SK-N-SH (cell line): ENCODE data around the gene CELF5. TPM values are rescaled to one million over a fixed set of nuclear protein-coding genes. Genes with fewer than 3 reads are reported as not detected.

Experiments
- CTCF ChIA-PET: fragments of 300-600, 350-600 bp; formaldehyde crosslinking; extraction: SDS; loops from one replicate; lab custom pipeline; 2021; lab: Yijun Ruan, JAX
- POLR2A ChIA-PET: fragments of 350-600 bp; sonication (Branson Sonifier 250); formaldehyde crosslinking; extraction: SDS; loops from one replicate; lab custom pipeline; 2020; ENCODE audit warnings: antibody characterized with exemption, inconsistent platforms; lab: Yijun Ruan, JAX
- DNase-seq: peaks from one replicate; pipeline ENCODE4 v3.0.0; 2012
- H2AFZ ChIP-seq: fragments of 200-600 bp; sonication (generic); 2 replicates; pipeline ENCODE4 v1.8.1; 2016; ENCODE audit warnings: antibody characterized with exemption, mild to moderate bottlenecking, low read depth
- H3F3A ChIP-seq: fragments of 200-600 bp; sonication (generic); replicated peaks from 2 replicates; pipeline ENCODE3; 2016; ENCODE audit warnings: antibody characterized with exemption, mild to moderate bottlenecking; ENCODE audit not compliant: insufficient read depth
- H3K27ac ChIP-seq, 2 experiments: fragments of 200-500 bp in 1 of 2; fragments of 200-600 bp in 1 of 2; sonication (Bioruptor generic) in 1 of 2; sonication (generic), shearing (Covaris generic) in 1 of 2; 2 replicates each; pipeline versions ENCODE4 v1.5.1 to v1.6.1; 2014 to 2016; ENCODE audit warnings: low read depth in 2 of 2, inconsistent platforms in 1 of 2, low read length in 1 of 2, mild to moderate bottlenecking in 1 of 2, mixed read lengths in 1 of 2
- H3K27me3 ChIP-seq: fragments of 200-600 bp; sonication (generic), shearing (Covaris generic); 2 replicates; pipeline ENCODE4 v1.6.1; 2016; ENCODE audit warnings: mixed run types; ENCODE audit not compliant: insufficient read depth
- H3K36me3 ChIP-seq, 2 experiments: fragments of 200-500 bp in 1 of 2; fragments of 200-600 bp in 1 of 2; sonication (Bioruptor generic) in 1 of 2; sonication (generic) in 1 of 2; replicated peaks in 1 of 2; 2 replicates each; pipeline versions ENCODE3 to v1.5.1; 2014 to 2016; ENCODE audit warnings: low read length in 1 of 2, mild to moderate bottlenecking in 1 of 2; ENCODE audit not compliant: insufficient read depth in 2 of 2, control insufficient read depth in 1 of 2
- H3K4me1 ChIP-seq, 2 experiments: fragments of 200-500 bp in 1 of 2; fragments of 200-600 bp in 1 of 2; sonication (Bioruptor generic) in 1 of 2; sonication (generic), shearing (Covaris generic) in 1 of 2; 2 replicates each; pipeline versions ENCODE4 v1.5.1 to v1.6.1; 2014 to 2016; ENCODE audit warnings: low read depth in 1 of 2, low read length in 1 of 2, mixed run types in 1 of 2; ENCODE audit not compliant: insufficient read depth in 2 of 2, control insufficient read depth in 1 of 2
- H3K4me2 ChIP-seq: fragments of 200-600 bp; sonication (generic), shearing (Covaris generic); 2 replicates; pipeline ENCODE4 v1.6.1; 2017; ENCODE audit warnings: mixed run types
- H3K4me3 ChIP-seq, 2 experiments: fragments of 200-500 bp in 1 of 2; fragments of 200-600 bp in 1 of 2; sonication (Bioruptor generic) in 1 of 2; sonication (generic), shearing (Covaris generic) in 1 of 2; 2 replicates each; pipeline versions ENCODE4 v1.5.1 to v1.8.1; 2014 to 2016; ENCODE audit warnings: low read depth in 2 of 2, inconsistent platforms in 1 of 2, low read length in 1 of 2, mild to moderate bottlenecking in 1 of 2, mixed read lengths in 1 of 2, moderate library complexity in 1 of 2
- H3K79me2 ChIP-seq: fragments of 200-600 bp; sonication (generic); 2 replicates; pipeline ENCODE4 v1.8.1; 2017; ENCODE audit warnings: mild to moderate bottlenecking; ENCODE audit not compliant: insufficient read depth
- H3K9ac ChIP-seq: fragments of 200-600 bp; sonication (generic); 2 replicates; pipeline ENCODE4 v1.6.1; 2017; ENCODE audit warnings: mixed run types
- H3K9me2 ChIP-seq: fragments of 200-600 bp; sonication (generic); 2 replicates; pipeline ENCODE4 v1.6.1; 2017; ENCODE audit warnings: mixed run types
- H3K9me3 ChIP-seq: fragments of 200-600 bp; sonication (generic); 2 replicates; pipeline ENCODE4 v1.6.1; 2017; ENCODE audit warnings: mixed run types, mild to moderate bottlenecking, moderate library complexity
- H4K20me1 ChIP-seq: fragments of 200-600 bp; sonication (generic); 2 replicates; pipeline ENCODE4 v1.6.1; 2017; ENCODE audit warnings: mild to moderate bottlenecking, mixed run types; ENCODE audit not compliant: insufficient read depth
- CHD2 ChIP-seq: fragments of 150-350 bp; IDR thresholded peaks from 2 replicates; pipeline ENCODE4 v1.6.1; 2018; ENCODE audit warnings: low read length; ENCODE audit not compliant: partially characterized antibody
- ELF1 ChIP-seq: IDR thresholded peaks from 2 replicates; pipeline ENCODE4 v1.4.0; 2012
- EZH2phosphoT487 ChIP-seq: fragments of 200-600 bp; sonication (generic); IDR thresholded peaks from 2 replicates; pipeline ENCODE4 v1.6.1; 2017; ENCODE audit warnings: low read depth, mixed run types, mild to moderate bottlenecking, antibody characterized with exemption, moderate library complexity, borderline replicate concordance
- FOXM1 ChIP-seq: IDR thresholded peaks from 2 replicates; pipeline ENCODE4 v1.4.0; 2012; ENCODE audit warnings: low read depth, mild to moderate bottlenecking
- GATA2 ChIP-seq: sonication (generic); formaldehyde crosslinking; IDR thresholded peaks from 2 replicates; pipeline ENCODE4 v1.5.0; 2020; ENCODE audit warnings: mild to moderate bottlenecking, missing genetic modification reagents
- JUND ChIP-seq: IDR thresholded peaks from 2 replicates; pipeline ENCODE4 v1.4.0; 2012
- MEF2A ChIP-seq: IDR thresholded peaks from 2 replicates; pipeline ENCODE4 v1.4.0; 2012; ENCODE audit warnings: low read depth, borderline replicate concordance
- NFIC ChIP-seq: IDR thresholded peaks from 2 replicates; pipeline ENCODE4 v1.4.0; 2012; ENCODE audit warnings: borderline replicate concordance
- NRF1 ChIP-seq: IDR thresholded peaks from 2 replicates; pipeline ENCODE4 v1.6.1; 2012; ENCODE audit warnings: low read depth, mild to moderate bottlenecking, low read length
- RCOR1 ChIP-seq: fragments of 150-350 bp; IDR thresholded peaks from 2 replicates; pipeline ENCODE4 v1.6.1; 2017; ENCODE audit warnings: antibody characterized with exemption, low read length
- RXRA ChIP-seq: IDR thresholded peaks from 2 replicates; pipeline ENCODE4 v1.4.0; 2012; ENCODE audit warnings: low read depth, mild to moderate bottlenecking, borderline replicate concordance
- SMC3 ChIP-seq: IDR thresholded peaks from 2 replicates; pipeline ENCODE4 v1.6.1; 2012; ENCODE audit warnings: low read depth, low read length, improper control_type of control experiment
- TCF12 ChIP-seq: IDR thresholded peaks from 2 replicates; pipeline ENCODE4 v1.4.0; 2012
- TEAD4 ChIP-seq: IDR thresholded peaks from 2 replicates; pipeline ENCODE4 v1.4.0; 2012; ENCODE audit warnings: mild to moderate bottlenecking, borderline replicate concordance; ENCODE audit not compliant: insufficient read depth
- YY1 ChIP-seq: IDR thresholded peaks from 2 replicates; pipeline ENCODE4 v1.4.0; 2012; ENCODE audit warnings: low read depth, mild to moderate bottlenecking
- WGBS: methylation state at CpG from one replicate; pipeline ENCODE4 v1.1.6; 2017; ENCODE audit warnings: low lambda C conversion rate; 5-methylcytosine and 5-hydroxymethylcytosine counted together
- polyA plus RNA-seq, 3 experiments: library from polyadenylated mRNA; depleted of rRNA; stranded (reverse); fragments of >200 nt; gene quantifications; 2 replicates each; pipeline ENCODE4 v1.2.3, GENCODE V29; 2012
- TF ChIP-seq, protein P1 (sequence below): fragments of 150-350 bp; IDR thresholded peaks from 2 replicates; pipeline ENCODE4 v1.6.1; 2016; ENCODE audit warnings: mild to moderate bottlenecking, low read depth, low read length
- TF ChIP-seq, protein P2 (sequence below): IDR thresholded peaks from 2 replicates; pipeline ENCODE4 v1.4.0; 2012; ENCODE audit warnings: low read depth
- TF ChIP-seq, protein P3 (sequence below): fragments of 200-600 bp; sonication (generic); IDR thresholded peaks from 2 replicates; pipeline ENCODE4 v1.6.1; 2017; ENCODE audit warnings: antibody characterized with exemption, mild to moderate bottlenecking, moderate library complexity

CELF5 gene
- polyA plus RNA-seq, 1 of the 3 experiments (the other 2 are of a cell fraction) = 0.33 TPM

DNA sequence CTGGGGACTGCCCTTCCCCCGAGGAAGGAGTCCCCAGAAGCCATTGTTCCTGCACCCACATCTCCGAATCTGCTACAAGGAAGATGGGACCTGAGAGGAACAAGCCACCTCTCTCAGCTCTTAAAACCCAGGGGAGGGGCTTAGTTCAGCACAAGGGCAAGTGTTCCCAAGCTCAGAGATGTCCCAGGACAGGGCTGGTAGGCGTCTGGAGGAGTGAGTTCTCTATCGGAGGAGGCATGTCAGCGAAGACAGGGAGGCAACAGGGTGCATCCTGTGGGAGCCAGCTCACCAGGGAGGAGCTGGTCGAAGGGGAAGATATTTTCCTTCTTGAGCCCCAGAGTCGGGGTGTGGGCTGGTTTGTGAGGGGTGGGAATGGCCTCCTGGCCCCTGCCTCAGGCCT is 54.8 kb downstream of the CELF5 start:
- TF ChIP-seq CHD2 (no peak), MEF2A (no peak), FOXM1 (no peak), NRF1 (no peak), GATA2 (CRISPR knock-in tag) (no peak), ELF1 (no peak), RXRA (no peak)
- TF ChIP-seq, protein P1, sequence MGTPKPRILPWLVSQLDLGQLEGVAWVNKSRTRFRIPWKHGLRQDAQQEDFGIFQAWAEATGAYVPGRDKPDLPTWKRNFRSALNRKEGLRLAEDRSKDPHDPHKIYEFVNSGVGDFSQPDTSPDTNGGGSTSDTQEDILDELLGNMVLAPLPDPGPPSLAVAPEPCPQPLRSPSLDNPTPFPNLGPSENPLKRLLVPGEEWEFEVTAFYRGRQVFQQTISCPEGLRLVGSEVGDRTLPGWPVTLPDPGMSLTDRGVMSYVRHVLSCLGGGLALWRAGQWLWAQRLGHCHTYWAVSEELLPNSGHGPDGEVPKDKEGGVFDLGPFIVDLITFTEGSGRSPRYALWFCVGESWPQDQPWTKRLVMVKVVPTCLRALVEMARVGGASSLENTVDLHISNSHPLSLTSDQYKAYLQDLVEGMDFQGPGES = no peak
- H3K27me3 ChIP-seq = no peaks in the 10 kb centered on the region
- WGBS = 56% methylated on average over 5 of the region's 7 CpGs
- POLR2A ChIA-PET = no interaction called here
- H3K9me2 ChIP-seq = no peaks in the 10 kb centered on the region
- no peaks in the 10 kb centered on the region for H3K36me3 ChIP-seq
- peaks cover 3% of the 10 kb centered on the region for H3F3A ChIP-seq
- no peaks in the 10 kb centered on the region for H3K79me2 ChIP-seq
- H3K4me2 ChIP-seq = no peak overlapping the region
- H3K4me3 ChIP-seq = no peak overlapping the region
- CTCF ChIA-PET = interaction anchor here (1.0 kb wide), 1 partner anchor 68 kb away, joined by 4 read pairs; no protein-coding TSS in a partner anchor
- H3K4me1 ChIP-seq = peaks cover 0 to 7% of the 10 kb centered on the region in 2 experiments; a peak in 2 of 4 replicates
- no peak overlapping the region for H3K27ac ChIP-seq
- DNase-seq = no peak
- H3K9me3 ChIP-seq = no peaks in the 10 kb centered on the region
- no peak overlapping the region for H2AFZ ChIP-seq
- H3K9ac ChIP-seq = no peak overlapping the region
- no peaks in the 10 kb centered on the region for H4K20me1 ChIP-seq

DNA sequence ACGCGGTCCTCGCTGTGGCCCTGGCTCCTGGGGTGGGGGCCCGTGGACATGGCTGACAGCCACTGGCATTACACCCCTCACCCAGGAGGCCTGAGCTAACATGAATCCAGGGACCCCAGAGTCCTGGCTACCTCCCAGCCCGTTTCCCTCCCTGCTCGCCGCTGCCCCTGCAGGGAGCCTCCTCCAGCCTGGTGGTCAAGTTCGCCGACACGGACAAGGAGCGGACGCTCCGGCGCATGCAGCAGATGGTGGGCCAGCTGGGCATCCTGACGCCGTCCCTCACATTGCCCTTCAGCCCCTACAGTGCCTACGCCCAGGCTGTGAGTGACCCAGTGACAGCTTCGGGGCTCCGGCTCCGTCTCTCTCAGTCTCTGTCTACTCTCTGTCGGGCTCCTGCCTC is 56.6 kb downstream of the CELF5 start:
- Histone ChIP-seq H3K27me3 (no peaks in the 10 kb centered on the region), H2AFZ (no peak overlapping the region), H3K9me2 (no peaks in the 10 kb centered on the region), H3K36me3 (no peaks in the 10 kb centered on the region), H3K4me1 (no peaks in the 10 kb centered on the region), H3K9me3 (no peaks in the 10 kb centered on the region), H3K27ac (no peak overlapping the region), H3K4me3 (no peak overlapping the region)
- WGBS = 85% methylated on average over 14 of the region's 21 CpGs
- POLR2A ChIA-PET = no interaction called here
- DNase-seq = peak; percentile 17
- TF ChIP-seq, protein P2, sequence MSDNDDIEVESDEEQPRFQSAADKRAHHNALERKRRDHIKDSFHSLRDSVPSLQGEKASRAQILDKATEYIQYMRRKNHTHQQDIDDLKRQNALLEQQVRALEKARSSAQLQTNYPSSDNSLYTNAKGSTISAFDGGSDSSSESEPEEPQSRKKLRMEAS = no peak
- no peak for TF ChIP-seq CHD2
- TF ChIP-seq TCF12 = no peak
- no peak for TF ChIP-seq RXRA
- TF ChIP-seq, protein P3, sequence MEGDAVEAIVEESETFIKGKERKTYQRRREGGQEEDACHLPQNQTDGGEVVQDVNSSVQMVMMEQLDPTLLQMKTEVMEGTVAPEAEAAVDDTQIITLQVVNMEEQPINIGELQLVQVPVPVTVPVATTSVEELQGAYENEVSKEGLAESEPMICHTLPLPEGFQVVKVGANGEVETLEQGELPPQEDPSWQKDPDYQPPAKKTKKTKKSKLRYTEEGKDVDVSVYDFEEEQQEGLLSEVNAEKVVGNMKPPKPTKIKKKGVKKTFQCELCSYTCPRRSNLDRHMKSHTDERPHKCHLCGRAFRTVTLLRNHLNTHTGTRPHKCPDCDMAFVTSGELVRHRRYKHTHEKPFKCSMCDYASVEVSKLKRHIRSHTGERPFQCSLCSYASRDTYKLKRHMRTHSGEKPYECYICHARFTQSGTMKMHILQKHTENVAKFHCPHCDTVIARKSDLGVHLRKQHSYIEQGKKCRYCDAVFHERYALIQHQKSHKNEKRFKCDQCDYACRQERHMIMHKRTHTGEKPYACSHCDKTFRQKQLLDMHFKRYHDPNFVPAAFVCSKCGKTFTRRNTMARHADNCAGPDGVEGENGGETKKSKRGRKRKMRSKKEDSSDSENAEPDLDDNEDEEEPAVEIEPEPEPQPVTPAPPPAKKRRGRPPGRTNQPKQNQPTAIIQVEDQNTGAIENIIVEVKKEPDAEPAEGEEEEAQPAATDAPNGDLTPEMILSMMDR = no peak
- no peak for TF ChIP-seq JUND
- TF ChIP-seq RCOR1 = no peak
- TF ChIP-seq NFIC = no peak
- TF ChIP-seq TEAD4 = no peak
- TF ChIP-seq NRF1 = no peak
- TF ChIP-seq SMC3 = no peak
- TF ChIP-seq EZH2phosphoT487 = no peak
- TF ChIP-seq YY1 = no peak
- TF ChIP-seq, all 33 proteins: peak for 0
- H4K20me1 ChIP-seq = no peaks in the 10 kb centered on the region
- no peak overlapping the region for H3K9ac ChIP-seq
- CTCF ChIA-PET = interaction anchor here (0.6 to 1.2 kb wide), 2 partner anchors 23 to 204 kb away, joined by 3 read pairs; no protein-coding TSS in a partner anchor
- no peak overlapping the region for H3K4me2 ChIP-seq
- peaks cover 3% of the 10 kb centered on the region for H3F3A ChIP-seq
- no peaks in the 10 kb centered on the region for H3K79me2 ChIP-seq
